ENCODE data around the gene BIRC3. TPM values are rescaled to one million over a fixed set of nuclear protein-coding genes. Genes with fewer than 3 reads are reported as not detected.
A peak's percentile ranks its signal among the peaks of the same experiment; 100 is the strongest.

Gene BIRC3
- total and polyA plus RNA-seq, 2 donors (not counting 1 experiment from before 2014, with no cell fraction given) = 107 to 428 TPM

DNA sequence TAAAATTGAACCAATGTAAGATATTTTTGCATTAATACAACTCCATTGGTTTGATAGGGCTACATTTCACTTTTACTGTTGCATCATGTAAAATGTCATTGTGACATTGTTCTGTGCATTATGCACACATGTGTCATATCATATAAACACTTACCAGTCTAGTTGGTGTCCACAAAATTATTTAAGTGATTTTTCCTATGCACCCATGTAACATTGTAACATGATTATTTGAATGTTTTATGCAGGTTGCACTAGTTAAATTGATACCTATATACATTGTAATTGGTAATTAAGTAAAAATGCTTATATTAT, 9.6 kb upstream of the BIRC3 start:
- Histone ChIP-seq H3K4me1 (ENCODE audit: control insufficient read depth in 2 of 2, insufficient read depth in 2 of 2, low read length in 2 of 2) (peaks cover 66 to 77% of the 10 kb centered on the region in 2 donors), H3K9ac (ENCODE audit: low read length) (no peak overlapping the region), H3K79me2 (ENCODE audit: control insufficient read depth, insufficient read depth, low read length) (peaks cover 57% of the 10 kb centered on the region), H3K27ac (ENCODE audit: low read length in 2 of 2) (peak overlapping the region; percentile 82 to 92), H3K4me2 (replicated peaks; ENCODE audit: low read depth, low read length, poor library complexity, severe bottlenecking) (peak overlapping the region; percentile 71), H3K4me3 (ENCODE audit: control extremely low read depth in 1 of 5, extremely low read depth in 1 of 5, insufficient read depth in 1 of 5, low read depth in 2 of 5, low read length in 4 of 5) (no peak overlapping the region), H3K27me3 (replicated peaks in 1 of 4; ENCODE audit: control extremely low read depth in 1 of 4, control insufficient read depth in 3 of 4, insufficient read depth in 4 of 4, low read length in 3 of 4) (no peaks in the 10 kb centered on the region), H4K20me1 (ENCODE audit: control insufficient read depth, insufficient read depth, low read length, poor library complexity, severe bottlenecking) (no peaks in the 10 kb centered on the region), H3K36me3 (replicated peaks in 1 of 2; ENCODE audit: control extremely low read depth in 1 of 2, control insufficient read depth in 1 of 2, extremely low read depth in 1 of 2, insufficient read depth in 2 of 2, low read length in 1 of 2) (no peaks in the 10 kb centered on the region), H2AFZ (ENCODE audit: insufficient read depth, low read depth, low read length, poor library complexity, severe bottlenecking) (no peak overlapping the region), H3K9me3 (ENCODE audit: control extremely low read depth in 1 of 3, control insufficient read depth in 2 of 3, insufficient read depth in 1 of 3, low read length in 2 of 3) (peaks cover 0 to 15% (median 4%) of the 10 kb centered on the region in 3 donors)
- H3K4me1 Mint-ChIP-seq = peaks cover 62% of the 10 kb centered on the region
- intact Hi-C loops (cut with micrococcal nuclease) = loop anchor here (5.0 kb wide), 1 partner anchor 40 kb away; the partner anchor contains the start of gene BIRC2
- no peak for DNase-seq
- no peaks in the 10 kb centered on the region for H3K9me3 Mint-ChIP-seq (ENCODE audit: insufficient read depth)
- TF ChIP-seq EZH2 (IDR thresholded peaks at IDR 0.05; ENCODE audit: borderline replicate concordance, insufficient read depth, low read depth, low read length, poor library complexity, severe bottlenecking) = no peak
- TF ChIP-seq, protein P1, sequence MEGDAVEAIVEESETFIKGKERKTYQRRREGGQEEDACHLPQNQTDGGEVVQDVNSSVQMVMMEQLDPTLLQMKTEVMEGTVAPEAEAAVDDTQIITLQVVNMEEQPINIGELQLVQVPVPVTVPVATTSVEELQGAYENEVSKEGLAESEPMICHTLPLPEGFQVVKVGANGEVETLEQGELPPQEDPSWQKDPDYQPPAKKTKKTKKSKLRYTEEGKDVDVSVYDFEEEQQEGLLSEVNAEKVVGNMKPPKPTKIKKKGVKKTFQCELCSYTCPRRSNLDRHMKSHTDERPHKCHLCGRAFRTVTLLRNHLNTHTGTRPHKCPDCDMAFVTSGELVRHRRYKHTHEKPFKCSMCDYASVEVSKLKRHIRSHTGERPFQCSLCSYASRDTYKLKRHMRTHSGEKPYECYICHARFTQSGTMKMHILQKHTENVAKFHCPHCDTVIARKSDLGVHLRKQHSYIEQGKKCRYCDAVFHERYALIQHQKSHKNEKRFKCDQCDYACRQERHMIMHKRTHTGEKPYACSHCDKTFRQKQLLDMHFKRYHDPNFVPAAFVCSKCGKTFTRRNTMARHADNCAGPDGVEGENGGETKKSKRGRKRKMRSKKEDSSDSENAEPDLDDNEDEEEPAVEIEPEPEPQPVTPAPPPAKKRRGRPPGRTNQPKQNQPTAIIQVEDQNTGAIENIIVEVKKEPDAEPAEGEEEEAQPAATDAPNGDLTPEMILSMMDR (IDR thresholded peaks at IDR 0.05) = no peak
- ChIA-PET CTCF (interaction anchor here (2.4 to 17.9 kb wide), 3 partner anchors 10 to 16 kb away, joined by 13 to 588 read pairs (median 36); partner anchors contain the start of gene BIRC3), POLR2A (interaction anchor here (0.6 to 2.9 kb wide), 4 partner anchors 9 to 23 kb away, joined by 3 to 29 read pairs (median 15); partner anchors contain the start of gene BIRC3)
- H3K27ac Mint-ChIP-seq = peak overlapping the region; percentile 7
- no peaks in the 10 kb centered on the region for H3K27me3 Mint-ChIP-seq
- ATAC-seq (ENCODE audit: low read depth) = no peak
- no peak overlapping the region for H3K4me3 Mint-ChIP-seq

DNA sequence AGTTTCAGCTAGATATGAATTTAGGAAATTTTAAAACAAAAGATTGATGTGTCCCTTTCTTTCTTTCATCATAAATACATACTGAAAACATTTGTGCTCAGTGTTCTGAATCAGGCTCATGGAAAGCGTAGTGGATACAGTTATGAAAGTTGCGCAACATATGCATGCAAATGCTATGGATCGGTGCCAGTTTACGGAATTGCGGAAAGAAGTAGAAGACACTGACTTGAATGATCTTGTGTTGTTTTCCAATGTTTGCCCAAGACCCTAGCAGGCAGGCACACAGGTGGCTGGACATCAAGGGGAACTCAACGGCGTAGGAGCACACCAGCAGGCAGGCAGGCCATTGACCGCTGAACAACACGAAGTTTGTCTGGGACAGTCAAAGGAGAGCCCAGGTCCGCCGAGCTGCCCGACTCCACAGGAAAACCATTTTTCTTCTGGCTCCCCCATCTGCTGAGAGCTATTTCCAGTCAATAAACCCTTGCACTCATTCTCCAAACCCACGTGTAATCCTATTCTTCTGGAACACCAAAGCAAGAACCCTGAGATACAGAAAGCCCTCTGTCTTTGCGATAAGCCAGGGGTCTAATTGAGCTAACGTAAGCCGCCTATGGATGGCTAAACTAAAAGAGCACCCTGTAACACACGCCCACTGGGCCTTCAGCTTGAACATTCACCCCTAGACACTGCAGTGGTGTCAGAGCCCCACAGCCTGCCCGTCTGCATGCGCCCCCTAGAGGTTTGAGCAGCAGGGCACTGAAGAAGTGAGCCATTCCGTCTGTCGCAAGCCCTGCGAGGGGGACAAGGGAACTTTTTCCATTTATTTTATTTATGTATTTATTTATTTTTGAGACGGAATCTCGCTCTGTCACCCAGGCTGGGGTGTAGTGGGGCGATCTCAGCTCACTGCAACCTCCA, 7.4 kb upstream of the BIRC3 start:
- no peaks in the 10 kb centered on the region for H3K27me3 ChIP-seq (replicated peaks in 1 of 4; ENCODE audit: control extremely low read depth in 1 of 4, control insufficient read depth in 3 of 4, insufficient read depth in 4 of 4, low read length in 3 of 4)
- peaks cover 71 to 81% of the 10 kb centered on the region in 2 donors for H3K4me1 ChIP-seq (ENCODE audit: control insufficient read depth in 2 of 2, insufficient read depth in 2 of 2, low read length in 2 of 2)
- CTCF ChIA-PET = interaction anchor here (1.7 to 17.9 kb wide), 2 partner anchors 18 to 32 kb away, joined by 9 to 588 read pairs; no protein-coding TSS in a partner anchor
- no peaks in the 10 kb centered on the region for H3K9me3 Mint-ChIP-seq (ENCODE audit: insufficient read depth)
- H3K4me1 Mint-ChIP-seq = peaks cover 65% of the 10 kb centered on the region
- no peak overlapping the region for H3K4me3 ChIP-seq (ENCODE audit: control extremely low read depth in 1 of 5, extremely low read depth in 1 of 5, insufficient read depth in 1 of 5, low read depth in 2 of 5, low read length in 4 of 5)
- no peak overlapping the region for H2AFZ ChIP-seq (ENCODE audit: insufficient read depth, low read depth, low read length, poor library complexity, severe bottlenecking)
- no peaks in the 10 kb centered on the region for H3K27me3 Mint-ChIP-seq
- 96% methylated on average over 16 of the region's 25 CpGs for WGBS (ENCODE audit: insufficient coverage)
- DNase-seq (no peak), ATAC-seq (ENCODE audit: low read depth) (no peak)
- H3K9ac ChIP-seq (ENCODE audit: low read length) = no peak overlapping the region
- no peaks in the 10 kb centered on the region for H4K20me1 ChIP-seq (ENCODE audit: control insufficient read depth, insufficient read depth, low read length, poor library complexity, severe bottlenecking)
- intact Hi-C loops (cut with micrococcal nuclease) = loop anchor here (5.0 kb wide), 1 partner anchor 37 kb away; the partner anchor contains the start of gene BIRC2
- no peak overlapping the region for H3K4me3 Mint-ChIP-seq
- POLR2A ChIA-PET = no interaction called here
- H3K4me2 ChIP-seq (replicated peaks; ENCODE audit: low read depth, low read length, poor library complexity, severe bottlenecking) = no peak overlapping the region
- peaks cover 0 to 7% (median 0%) of the 10 kb centered on the region in 3 donors for H3K9me3 ChIP-seq (ENCODE audit: control extremely low read depth in 1 of 3, control insufficient read depth in 2 of 3, insufficient read depth in 1 of 3, low read length in 2 of 3)
- no peaks in the 10 kb centered on the region for H3K36me3 ChIP-seq (replicated peaks in 1 of 2; ENCODE audit: control extremely low read depth in 1 of 2, control insufficient read depth in 1 of 2, extremely low read depth in 1 of 2, insufficient read depth in 2 of 2, low read length in 1 of 2)
- peaks cover 53% of the 10 kb centered on the region for H3K79me2 ChIP-seq (ENCODE audit: control insufficient read depth, insufficient read depth, low read length)
- peak overlapping the region; percentile 17 for H3K27ac Mint-ChIP-seq
- TF ChIP-seq, protein P1 (IDR thresholded peaks at IDR 0.05) = no peak
- TF ChIP-seq EZH2 (IDR thresholded peaks at IDR 0.05; ENCODE audit: borderline replicate concordance, insufficient read depth, low read depth, low read length, poor library complexity, severe bottlenecking) = no peak
- H3K27ac ChIP-seq (ENCODE audit: low read length in 2 of 2) = no peak overlapping the region

Measured in B cell (primary cell).